K562 (cell line): ENCODE results near the gene LRRN3. TPM values are rescaled to one million over a fixed set of nuclear protein-coding genes. Genes with fewer than 3 reads are reported as not detected.

ENCODE experiments used
- ATAC-seq: fragments of 200-7000 bp; cut with Tn5 transposase; 3 replicates; pipeline ENCODE4 v1.9.1; 2020; ENCODE audit warnings: moderate library complexity
- BruUV-seq: library from RNA; stranded (reverse); fragments of 400-500 nt; replicated peaks from 2 replicates; lab custom pipeline; 2021; lab: Mats Ljungman, UMichigan
- CTCF ChIA-PET: fragments of 300-600 bp; formaldehyde crosslinking; extraction: SDS; loops from one replicate; lab custom pipeline; 2021; ENCODE audit warnings: low intra/inter-chr PET ratio; lab: Yijun Ruan, JAX
- POLR2A ChIA-PET: fragments of 300-600, 350-650 bp; sonication (Branson Sonifier 250); formaldehyde crosslinking; extraction: SDS; loops from one replicate; lab custom pipeline; 2021; ENCODE audit warnings: antibody characterized with exemption, inconsistent platforms; lab: Yijun Ruan, JAX
- DNase-seq, 4 experiments: peaks; one replicate each; pipeline versions ENCODE4 v3.0.0 to v3.0.0-alpha.2; 2011 to 2018; ENCODE audit warnings: low spot score in 3 of 4, mixed read lengths in 3 of 4; ENCODE audit errors: extremely low read depth in 1 of 4
- FAIRE-seq: peaks from 2 replicates; lab custom pipeline; 2011; peaks lifted over from hg19 to GRCh38; lab: Jason Lieb, UNC
- H2AFZ ChIP-seq: 2 replicates; pipeline ENCODE4 v1.6.0; 2011; ENCODE audit warnings: low read depth, low read length, control low read depth, inconsistent platforms
- H3K27ac ChIP-seq: fragments of 200-600 bp; 3 replicates; pipeline ENCODE4 v1.8.0; 2011; ENCODE audit warnings: low read depth, mild to moderate bottlenecking, control low read depth, inconsistent platforms, low read length, moderate library complexity, mixed read lengths; ENCODE audit errors: extremely low read depth
- H3K27me3 ChIP-seq, 2 experiments: fragments of 300-600 bp in 1 of 2; 2 replicates in 1 of 2; 3 replicates in 1 of 2; pipeline versions ENCODE4 v1.6.0 to v1.8.0; 2011; ENCODE audit warnings: inconsistent platforms in 2 of 2, low read length in 2 of 2, mild to moderate bottlenecking in 1 of 2, mixed read lengths in 1 of 2, moderate library complexity in 1 of 2; ENCODE audit not compliant: control insufficient read depth in 2 of 2, insufficient read depth in 2 of 2
- H3K36me3 ChIP-seq: fragments of 300-600 bp; 3 replicates; pipeline ENCODE4 v1.8.0; 2011; ENCODE audit warnings: mild to moderate bottlenecking, low read length, inconsistent platforms; ENCODE audit not compliant: control insufficient read depth, insufficient read depth
- H3K4me1 ChIP-seq, 2 experiments: fragments of 200-600 bp in 1 of 2; replicated peaks in 1 of 2; 2 replicates in 1 of 2; 3 replicates in 1 of 2; pipeline versions ENCODE4 v1.5.1 to v1.8.0; 2011; ENCODE audit warnings: inconsistent platforms in 2 of 2, low read length in 2 of 2, mild to moderate bottlenecking in 1 of 2, mixed read lengths in 1 of 2, moderate library complexity in 1 of 2; ENCODE audit not compliant: control insufficient read depth in 2 of 2, insufficient read depth in 2 of 2
- H3K4me2 ChIP-seq: 2 replicates; pipeline ENCODE4 v1.6.1; 2011; ENCODE audit warnings: low read length, control low read depth, inconsistent platforms, mixed read lengths; ENCODE audit not compliant: insufficient read depth
- H3K4me3 ChIP-seq: fragments of 200-600 bp; sonication (generic), shearing (Covaris generic); 2 replicates; pipeline ENCODE4 v1.5.1; 2016; ENCODE audit warnings: control low read depth, inconsistent platforms
- H3K79me2 ChIP-seq: fragments of 200-600 bp; 3 replicates; pipeline ENCODE4 v1.8.0; 2011; ENCODE audit warnings: low read length, inconsistent platforms; ENCODE audit not compliant: control insufficient read depth, insufficient read depth
- H3K9ac ChIP-seq, 2 experiments: 2 replicates each; pipeline versions ENCODE4 v1.6.0 to v1.6.1; 2011; ENCODE audit warnings: low read depth in 2 of 2, low read length in 2 of 2, control low read depth in 1 of 2, inconsistent platforms in 1 of 2, mild to moderate bottlenecking in 1 of 2, mixed read lengths in 1 of 2; ENCODE audit not compliant: insufficient read depth in 1 of 2
- H3K9me1 ChIP-seq: one replicate; pipeline ENCODE4 v1.6.0; 2011; ENCODE audit warnings: inconsistent platforms, mild to moderate bottlenecking, low read length, moderate library complexity; ENCODE audit not compliant: control insufficient read depth, insufficient read depth
- H3K9me3 ChIP-seq: replicated peaks from 2 replicates; pipeline ENCODE4 v1.5.1; 2011; ENCODE audit warnings: low read depth, low read length, inconsistent platforms; ENCODE audit not compliant: control insufficient read depth, insufficient read depth
- H4K20me1 ChIP-seq: replicated peaks from 2 replicates; pipeline ENCODE4 v1.6.1; 2011; ENCODE audit warnings: low read length, inconsistent platforms, mixed read lengths; ENCODE audit not compliant: control insufficient read depth, insufficient read depth
- ETV1 ChIP-seq: fragments of 450-650 bp; conservative IDR thresholded peaks from 2 replicates; pipeline ENCODE4 v1.6.1; 2016; ENCODE audit warnings: missing genetic modification characterization, control low read depth, low read depth, missing compliant biosample characterization
- NCOA4 ChIP-seq: fragments of 450-650 bp; IDR thresholded peaks from 2 replicates; pipeline ENCODE4 v1.6.1; 2018; ENCODE audit warnings: mild to moderate bottlenecking; ENCODE audit not compliant: partially characterized antibody
- NFIC ChIP-seq: fragments of 450-650 bp; IDR thresholded peaks from 2 replicates; pipeline ENCODE4 v1.6.1; 2017; ENCODE audit warnings: mild to moderate bottlenecking, inconsistent platforms
- TAF9B ChIP-seq: fragments of 450-650 bp; IDR thresholded peaks from 2 replicates; pipeline ENCODE4 v1.6.1; 2018; ENCODE audit warnings: mild to moderate bottlenecking; ENCODE audit not compliant: partially characterized antibody
- WGBS: fragments of 100-300 bp; shearing (Covaris generic); methylation state at CpG from one replicate; pipeline ENCODE4 v1.1.6; 2016; ENCODE audit warnings: low coverage, mixed read lengths; ENCODE audit not compliant: insufficient coverage; ENCODE audit errors: missing lambda C conversion rate; 5-methylcytosine and 5-hydroxymethylcytosine counted together
- in situ Hi-C: fragments of 300-500 bp; cut with MboI; formaldehyde crosslinking; loops from 4 replicates; pipeline ENCODE4 v1.15.0; 2018; ENCODE audit warnings: inconsistent platforms, mixed read lengths
- intact Hi-C: fragments of 100-400 bp; cut with micrococcal nuclease; formaldehyde crosslinking; loops from 2 replicates; pipeline ENCODE4 v1.14.2; 2022
- polyA plus RNA-seq, 8 experiments: library from polyadenylated mRNA; depleted of rRNA in 4 of 8; stranded (reverse) in 5 of 8; unstranded in 3 of 8; fragments of >200 nt; fragmentation: Nextera tagmentation in 2 of 8; fragmentation: Illumina TruSeq in 1 of 8; extraction: Ambion mirVana in 2 of 8; extraction: Trizol in 1 of 8; gene quantifications; 2 replicates each; pipeline versions ENCODE4 v1.2.1 to v1.2.3, GENCODE V29; 2011 to 2014; ENCODE audit warnings: inconsistent platforms in 1 of 8, missing spikeins in 1 of 8
- total RNA-seq, 7 experiments: library from RNA; depleted of rRNA in 6 of 7; stranded (reverse); fragments of >200 nt in 6 of 7; fragmentation: Illumina TruSeq in 2 of 7; extraction: Trizol in 2 of 7; gene quantifications; 2 replicates each; pipeline versions ENCODE4 v1.2.1 to v1.2.3, GENCODE V29; 2011 to 2021; ENCODE audit warnings: low replicate concordance in 1 of 7
- TF ChIP-seq, protein P1 (sequence below): IDR thresholded peaks from 3 replicates; pipeline ENCODE4 v1.6.1; 2011; ENCODE audit warnings: borderline replicate concordance, mild to moderate bottlenecking; ENCODE audit not compliant: insufficient read length, insufficient read depth

The LRRN3 gene
- total and polyA plus RNA-seq, 9 of the 15 experiments (the other 6 are each of a cell fraction or from before 2014, with no cell fraction given) = 0.05 to 1.00 (median 0.20) TPM; not detected in 1

DNA sequence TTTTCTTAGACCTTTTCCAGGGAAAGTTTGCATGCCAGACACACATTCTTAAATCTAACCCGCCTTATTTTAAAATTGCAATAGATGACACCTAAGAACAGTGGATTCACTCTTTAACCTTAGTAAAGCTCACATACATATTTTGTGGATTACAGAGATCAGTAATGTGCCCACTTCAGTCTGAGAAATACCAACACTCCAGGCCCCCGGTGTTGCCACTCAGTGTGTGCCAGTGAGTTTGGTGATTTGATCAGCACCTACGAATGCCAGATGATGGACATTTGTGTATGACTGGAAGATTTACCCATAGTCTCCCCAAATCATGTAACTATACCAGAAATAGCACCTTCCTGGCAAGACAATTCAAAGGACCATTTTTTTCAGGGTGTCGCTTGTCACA lies 2.6 kb downstream of the LRRN3 start:
- FAIRE-seq = no peak
- POLR2A ChIA-PET = no interaction called here
- Histone ChIP-seq H3K4me3 (no peak overlapping the region), H3K27me3 (no peaks in the 10 kb centered on the region), H3K36me3 (no peaks in the 10 kb centered on the region), H3K9me1 (no peaks in the 10 kb centered on the region), H3K9ac (no peak overlapping the region)
- no peak for ATAC-seq
- CTCF ChIA-PET = no interaction called here
- no peak for TF ChIP-seq ETV1 (tag)
- TF ChIP-seq NFIC = no peak
- TF ChIP-seq NCOA4 = no peak
- TF ChIP-seq, all 486 proteins: peak for 0
- no peaks in the 10 kb centered on the region for H4K20me1 ChIP-seq
- no TSS peak for BruUV-seq
- in situ Hi-C loops (loop anchor here (5.0 to 10.0 kb wide), 2 partner anchors 384 to 641 kb away; no protein-coding TSS in a partner anchor), intact Hi-C loops (loop anchor here (5.0 kb wide), 1 partner anchor 469 kb away; the partner anchor contains the start of gene IMMP2L)
- no peak overlapping the region for H3K4me2 ChIP-seq
- DNase-seq = no peak
- no peaks in the 10 kb centered on the region; a peak in 1 of 5 replicates for H3K4me1 ChIP-seq
- H3K9me3 ChIP-seq = no peaks in the 10 kb centered on the region
- H3K79me2 ChIP-seq = no peaks in the 10 kb centered on the region
- no peak overlapping the region for H3K27ac ChIP-seq
- 70% methylated on average over 4 of the region's 4 CpGs for WGBS
- H2AFZ ChIP-seq = no peak overlapping the region

DNA sequence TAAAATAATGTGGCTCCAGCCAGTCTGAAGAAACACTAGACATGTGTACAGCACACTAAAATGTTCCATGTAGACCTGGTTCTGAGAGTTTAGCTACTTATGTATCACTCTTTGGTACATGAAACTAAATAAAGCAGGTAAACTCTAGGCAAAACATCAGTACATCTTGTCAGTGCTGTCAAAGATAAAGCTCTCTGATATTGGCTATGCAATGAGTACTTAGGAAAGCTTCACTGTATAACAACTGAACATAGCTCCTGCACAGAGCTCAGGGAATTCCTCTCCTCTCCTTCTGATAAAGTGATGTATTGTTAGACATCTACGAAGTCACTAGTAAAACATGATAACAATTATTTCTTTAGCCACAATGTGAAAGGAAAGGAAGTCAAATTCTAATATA lies 3.5 kb downstream of the LRRN3 start:
- Histone ChIP-seq H3K36me3 (no peaks in the 10 kb centered on the region), H2AFZ (no peak overlapping the region), H3K4me2 (no peak overlapping the region), H3K79me2 (no peaks in the 10 kb centered on the region), H3K27me3 (no peaks in the 10 kb centered on the region), H3K4me3 (no peak overlapping the region), H3K27ac (no peak overlapping the region), H4K20me1 (no peaks in the 10 kb centered on the region), H3K4me1 (no peaks in the 10 kb centered on the region; a peak in 1 of 5 replicates), H3K9ac (no peak overlapping the region), H3K9me3 (no peaks in the 10 kb centered on the region), H3K9me1 (no peaks in the 10 kb centered on the region)
- no TSS peak for BruUV-seq
- no peak for ATAC-seq
- no peak for DNase-seq
- 19% methylated on average over 1 of the region's 1 CpG for WGBS
- no peak for TF ChIP-seq TAF9B
- TF ChIP-seq, protein P1, sequence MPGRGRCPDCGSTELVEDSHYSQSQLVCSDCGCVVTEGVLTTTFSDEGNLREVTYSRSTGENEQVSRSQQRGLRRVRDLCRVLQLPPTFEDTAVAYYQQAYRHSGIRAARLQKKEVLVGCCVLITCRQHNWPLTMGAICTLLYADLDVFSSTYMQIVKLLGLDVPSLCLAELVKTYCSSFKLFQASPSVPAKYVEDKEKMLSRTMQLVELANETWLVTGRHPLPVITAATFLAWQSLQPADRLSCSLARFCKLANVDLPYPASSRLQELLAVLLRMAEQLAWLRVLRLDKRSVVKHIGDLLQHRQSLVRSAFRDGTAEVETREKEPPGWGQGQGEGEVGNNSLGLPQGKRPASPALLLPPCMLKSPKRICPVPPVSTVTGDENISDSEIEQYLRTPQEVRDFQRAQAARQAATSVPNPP = no peak
- FAIRE-seq = no peak
- ChIA-PET POLR2A (interaction anchor here (0.7 to 0.8 kb wide), 3 partner anchors 15 to 33 kb away, joined by 3 to 4 read pairs (median 3); no protein-coding TSS in a partner anchor), CTCF (no interaction called here)
- intact Hi-C loops (loop anchor here (5.0 kb wide), 1 partner anchor 468 kb away; the partner anchor contains the start of gene IMMP2L), in situ Hi-C loops (loop anchor here (5.0 to 10.0 kb wide), 2 partner anchors 383 to 640 kb away; no protein-coding TSS in a partner anchor)
